ENCODE data around the gene PTPRO. TPM values are rescaled to one million over a fixed set of nuclear protein-coding genes. Genes with fewer than 3 reads are reported as not detected.

The PTPRO gene
- total RNA-seq, 1 donor from 2014 or later, result 3.0 TPM

GRCh38 chr12:15393037-15393436, 70.7 kb downstream of the PTPRO start:
- no peak for DNase-seq (ENCODE audit: low spot score)
- no peaks in the 10 kb centered on the region for H3K27me3 Mint-ChIP-seq (ENCODE audit: low read depth)
- no peaks in the 10 kb centered on the region for H3K4me1 Mint-ChIP-seq (ENCODE audit: low read depth)
- no peak overlapping the region for H3K4me3 Mint-ChIP-seq (ENCODE audit: unreplicated experiment)
- H3K27ac Mint-ChIP-seq (ENCODE audit: unreplicated experiment), result no peak overlapping the region
- H3K9me3 Mint-ChIP-seq (ENCODE audit: low read depth), result no peaks in the 10 kb centered on the region
- H3K36me3 Mint-ChIP-seq (ENCODE audit: low read depth), result no peaks in the 10 kb centered on the region
- no peak for TF ChIP-seq CTCF (IDR thresholded peaks at IDR 0.05)

- Mint-ChIP-seq H3K4me1 (ENCODE audit: low read depth) (no peaks in the 10 kb centered on the region), H3K27me3 (ENCODE audit: low read depth) (no peaks in the 10 kb centered on the region), H3K27ac (ENCODE audit: unreplicated experiment) (no peak overlapping the region), H3K36me3 (ENCODE audit: low read depth) (no peaks in the 10 kb centered on the region), H3K9me3 (ENCODE audit: low read depth) (no peaks in the 10 kb centered on the region), H3K4me3 (ENCODE audit: unreplicated experiment) (no peak overlapping the region)
- TF ChIP-seq CTCF (IDR thresholded peaks at IDR 0.05), result no peak
- no peak for DNase-seq (ENCODE audit: low spot score)
These were observed 71.7 kb downstream of the PTPRO start for GRCh38 chr12:15393995-15394394.

- Mint-ChIP-seq H3K27ac (ENCODE audit: unreplicated experiment) (no peak overlapping the region), H3K9me3 (ENCODE audit: low read depth) (peaks cover 6% of the 10 kb centered on the region), H3K4me1 (ENCODE audit: low read depth) (peaks cover 9% of the 10 kb centered on the region), H3K36me3 (ENCODE audit: low read depth) (no peaks in the 10 kb centered on the region), H3K4me3 (ENCODE audit: unreplicated experiment) (no peak overlapping the region), H3K27me3 (ENCODE audit: low read depth) (no peaks in the 10 kb centered on the region)
- no peak for DNase-seq (ENCODE audit: low spot score)
- TF ChIP-seq CTCF (IDR thresholded peaks at IDR 0.05), result no peak
These were observed 82.2 kb downstream of the PTPRO start for GRCh38 chr12:15404485-15404884.

GRCh38 chr12:15405606-15406005, 83.3 kb downstream of the PTPRO start:
- no peak for TF ChIP-seq CTCF (IDR thresholded peaks at IDR 0.05)
- no peak for DNase-seq (ENCODE audit: low spot score)
- Mint-ChIP-seq H3K27me3 (ENCODE audit: low read depth) (no peaks in the 10 kb centered on the region), H3K27ac (ENCODE audit: unreplicated experiment) (no peak overlapping the region), H3K4me3 (ENCODE audit: unreplicated experiment) (no peak overlapping the region), H3K4me1 (ENCODE audit: low read depth) (peaks cover 9% of the 10 kb centered on the region), H3K36me3 (ENCODE audit: low read depth) (no peaks in the 10 kb centered on the region), H3K9me3 (ENCODE audit: low read depth) (peaks cover 6% of the 10 kb centered on the region)

GRCh38 chr12:15407025-15407424, 84.7 kb downstream of the PTPRO start:
- no peak overlapping the region for H3K27ac Mint-ChIP-seq (ENCODE audit: unreplicated experiment)
- peaks cover 6% of the 10 kb centered on the region for H3K9me3 Mint-ChIP-seq (ENCODE audit: low read depth)
- no peak for TF ChIP-seq CTCF (IDR thresholded peaks at IDR 0.05)
- H3K36me3 Mint-ChIP-seq (ENCODE audit: low read depth), result no peaks in the 10 kb centered on the region
- H3K4me3 Mint-ChIP-seq (ENCODE audit: unreplicated experiment), result no peak overlapping the region
- H3K4me1 Mint-ChIP-seq (ENCODE audit: low read depth), result peaks cover 13% of the 10 kb centered on the region
- H3K27me3 Mint-ChIP-seq (ENCODE audit: low read depth), result no peaks in the 10 kb centered on the region
- no peak for DNase-seq (ENCODE audit: low spot score)
